Activated CD8-positive, alpha-beta memory T cell treated with anti-CD3 and anti-CD28 coated beads for 4 hours (primary cell): Measurements from ENCODE around the gene TBC1D5.

ENCODE experiments used
- DNase-seq, 2 donors: peaks; one replicate each; pipeline ENCODE4 v3.0.0-alpha.2; 2020; ENCODE audit warnings: low read depth in 2 of 2

TBC1D5 gene

DNA sequence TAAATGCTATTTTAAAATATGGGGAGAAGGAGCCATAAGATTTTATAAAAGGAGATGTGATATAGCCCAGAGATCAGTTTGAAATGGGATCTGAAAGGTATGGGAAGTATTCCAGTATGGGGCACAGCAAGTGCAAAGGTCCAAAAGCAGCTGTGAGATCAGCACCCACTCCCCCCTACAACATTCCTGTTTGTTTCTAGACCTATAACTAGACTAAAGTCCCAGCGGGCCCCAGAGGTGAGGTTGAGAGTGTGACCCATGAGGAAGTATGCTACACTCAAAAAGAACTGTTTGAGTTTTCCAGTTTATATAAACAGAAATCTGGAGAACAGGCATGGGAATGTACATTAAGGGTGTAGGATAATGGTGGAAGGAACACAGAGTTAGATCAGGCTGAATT lies 152.5 kb downstream of the TBC1D5 start:
- DNase-seq: no peak

- DNase-seq: no peak
Measured at GRCh38 chr3:17588422-17588821, 154.0 kb downstream of the TBC1D5 start.

DNA sequence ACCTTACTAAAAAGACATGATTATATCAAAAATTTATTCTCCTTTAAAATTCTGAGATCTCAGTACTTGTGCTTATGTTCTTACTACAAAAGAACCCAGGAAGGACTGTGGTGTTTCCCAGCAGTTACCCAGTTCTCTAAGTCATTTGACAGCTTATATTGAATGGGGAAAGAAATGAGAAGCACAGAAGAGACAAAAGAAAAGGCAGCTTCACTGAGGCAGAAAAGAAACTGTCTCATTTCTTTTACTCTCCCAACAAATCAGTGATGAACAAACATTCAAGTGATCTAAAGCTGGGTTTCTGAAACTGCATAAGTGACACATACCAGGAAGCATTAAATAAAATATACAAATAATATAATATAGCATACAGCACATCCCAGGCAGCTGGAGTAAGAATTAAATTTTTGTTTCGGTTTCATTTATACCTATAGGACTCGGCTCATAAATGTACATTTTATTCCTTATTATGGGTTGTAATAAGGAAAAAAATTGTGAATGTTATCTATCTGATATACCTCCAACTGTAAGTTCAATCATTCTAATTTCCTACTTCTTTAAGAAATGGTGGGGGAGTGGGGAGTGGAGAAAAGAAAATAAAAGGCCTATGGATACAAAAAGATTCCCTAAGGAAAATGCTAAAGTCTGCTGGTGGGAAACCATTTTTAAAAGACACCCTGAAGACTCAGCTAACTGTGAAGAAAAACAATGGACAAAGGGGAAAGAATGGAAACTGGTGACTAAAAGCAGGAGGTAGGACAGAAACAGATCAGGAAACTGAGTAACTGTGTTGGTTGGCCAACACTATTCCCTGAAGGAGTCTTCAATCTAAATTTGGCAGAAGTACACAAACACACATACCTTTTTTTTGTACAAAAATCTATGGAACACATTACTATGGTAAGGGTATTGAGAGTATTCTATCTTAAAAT lies 156.8 kb downstream of the TBC1D5 start:
- no peak for DNase-seq

DNA sequence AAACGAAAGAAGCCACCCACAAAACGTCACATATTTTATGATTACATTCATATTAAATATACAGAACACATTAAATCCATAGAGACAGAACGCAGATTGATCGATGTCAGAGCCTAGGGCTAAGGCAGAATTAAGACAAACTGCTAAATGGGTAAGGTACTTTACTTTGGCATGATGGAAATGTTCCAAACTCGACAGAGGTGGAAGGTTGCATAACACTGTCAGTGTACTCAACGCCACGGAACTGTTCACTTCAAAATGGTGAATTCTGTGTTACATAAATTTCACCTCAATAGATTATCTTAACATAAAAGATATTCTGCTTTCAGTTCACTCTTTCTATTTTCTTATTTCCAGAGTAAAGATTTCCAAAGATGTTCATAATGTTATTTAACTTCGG lies 158.4 kb downstream of the TBC1D5 start:
- DNase-seq: no peak

GRCh38 chr3:17583530-17583929 lies 158.9 kb downstream of the TBC1D5 start:
- DNase-seq: no peak

DNA sequence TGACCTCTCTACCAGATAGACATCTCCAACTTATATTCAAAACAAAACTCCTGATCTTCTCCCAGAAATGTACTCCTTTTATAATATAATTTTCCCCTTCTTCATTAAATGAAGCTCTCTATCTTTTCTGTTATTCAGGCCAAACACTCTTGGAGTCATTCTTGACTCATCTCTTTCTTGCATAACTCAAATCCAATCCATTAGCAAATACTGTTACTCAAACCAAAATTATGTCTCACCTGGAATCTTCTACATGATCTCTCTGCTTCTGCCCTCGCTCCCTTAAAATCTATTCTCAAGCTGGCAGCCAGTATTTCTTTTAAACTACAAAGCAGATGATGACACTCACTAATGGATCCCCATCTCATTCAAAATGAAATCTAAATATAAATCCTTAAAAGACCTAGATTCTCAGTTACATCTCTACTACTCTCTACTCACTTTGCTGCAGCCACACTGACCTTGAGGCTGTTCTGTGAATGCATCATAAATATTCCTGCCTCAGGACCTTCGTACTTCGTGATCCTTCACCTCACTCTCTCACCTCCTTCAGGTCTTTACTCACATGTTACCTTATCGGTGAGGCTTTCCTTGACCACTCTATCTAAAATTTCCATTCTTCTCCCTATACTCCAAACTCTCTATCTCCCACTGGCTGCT lies 160.9 kb downstream of the TBC1D5 start:
- no peak for DNase-seq

GRCh38 chr3:17580901-17581300 lies 161.5 kb downstream of the TBC1D5 start:
- DNase-seq: no peak

DNA sequence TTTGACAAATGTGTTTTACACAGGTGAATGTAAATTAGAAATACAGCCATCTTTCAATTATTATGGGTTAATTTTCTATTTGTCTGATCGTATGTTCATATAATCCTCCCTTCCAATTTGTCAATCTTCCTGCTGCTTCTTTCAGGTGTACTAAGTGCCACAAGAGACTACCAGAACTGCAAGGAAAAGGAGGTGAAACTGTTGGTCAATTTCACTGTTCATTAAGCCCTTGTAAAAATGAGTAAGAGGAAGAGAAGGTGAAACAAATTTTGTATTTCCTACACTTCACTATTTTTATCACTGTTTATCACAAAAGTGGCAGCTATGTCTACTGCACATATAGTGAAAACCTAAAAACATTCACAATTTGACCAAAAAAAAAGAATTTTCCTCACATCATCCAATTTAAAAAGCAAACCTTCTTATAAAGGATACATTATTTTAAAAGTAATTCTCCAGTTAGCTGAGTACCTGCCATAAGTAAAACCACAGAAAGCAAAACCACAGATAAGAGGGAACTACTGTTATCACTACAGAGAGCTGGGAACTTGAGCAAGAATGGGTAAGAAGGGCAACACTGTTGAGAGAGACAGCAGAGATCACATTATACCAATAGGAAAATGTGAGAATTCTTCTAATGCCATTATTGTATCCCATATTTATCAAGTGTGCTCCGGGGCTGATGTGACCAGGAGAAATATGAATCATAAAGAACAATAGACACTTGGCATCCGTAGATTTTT lies 163.0 kb downstream of the TBC1D5 start:
- DNase-seq: no peak

DNA sequence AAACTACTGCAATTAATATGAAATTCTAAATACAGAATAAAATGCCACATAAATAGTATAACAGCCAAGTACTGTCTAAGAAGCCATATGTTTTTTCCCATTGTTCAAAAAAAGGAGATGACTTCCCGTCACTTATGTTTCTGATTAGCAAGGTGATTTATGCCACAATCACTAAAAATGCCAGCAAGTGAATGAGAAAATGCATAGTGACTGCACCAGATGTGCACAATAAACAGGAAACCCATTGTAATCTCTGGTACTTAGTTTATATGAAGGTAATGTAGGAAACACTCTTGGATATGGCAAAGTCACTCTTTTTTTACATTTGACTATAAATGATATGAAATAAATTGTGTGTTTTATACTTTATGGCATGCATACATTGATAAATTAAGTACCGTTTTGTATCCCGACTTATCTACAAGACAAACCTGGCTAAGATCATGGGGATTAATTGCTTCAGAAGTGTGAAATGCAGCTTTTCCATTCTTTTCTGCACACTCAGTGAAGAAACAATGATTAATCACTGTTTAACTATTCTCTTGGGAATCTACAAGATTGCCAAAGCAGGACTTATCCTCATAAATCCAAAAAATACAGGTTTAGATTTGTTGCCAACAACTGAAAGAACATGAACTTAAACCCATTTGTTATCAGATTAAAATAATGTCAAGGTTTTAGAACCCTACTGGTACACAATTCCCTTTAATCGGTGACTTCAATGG lies 164.5 kb downstream of the TBC1D5 start:
- DNase-seq: no peak

- DNase-seq: no peak
Measured at GRCh38 chr3:17573396-17573795, 169.0 kb downstream of the TBC1D5 start.

GRCh38 chr3:17571686-17572085 lies 170.7 kb downstream of the TBC1D5 start:
- DNase-seq: no peak

DNA sequence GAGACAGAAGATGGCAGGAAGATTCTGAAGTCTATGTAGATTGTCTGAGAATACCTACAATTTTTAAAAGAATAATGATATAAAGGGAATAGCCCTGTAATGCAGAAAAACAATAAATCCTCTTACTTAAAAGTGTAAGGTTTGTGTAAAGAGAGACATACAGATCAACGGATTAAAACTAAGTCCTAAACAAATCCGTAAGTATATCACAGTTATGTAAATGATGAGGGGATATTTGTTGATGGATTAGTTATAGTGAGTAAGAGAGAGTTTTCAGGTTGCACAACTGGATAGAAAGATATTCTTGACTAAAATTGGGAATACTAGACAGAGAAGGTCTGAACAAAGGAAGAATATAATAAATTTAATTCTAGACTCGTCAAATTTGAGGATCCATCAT lies 179.6 kb downstream of the TBC1D5 start:
- no peak for DNase-seq

DNA sequence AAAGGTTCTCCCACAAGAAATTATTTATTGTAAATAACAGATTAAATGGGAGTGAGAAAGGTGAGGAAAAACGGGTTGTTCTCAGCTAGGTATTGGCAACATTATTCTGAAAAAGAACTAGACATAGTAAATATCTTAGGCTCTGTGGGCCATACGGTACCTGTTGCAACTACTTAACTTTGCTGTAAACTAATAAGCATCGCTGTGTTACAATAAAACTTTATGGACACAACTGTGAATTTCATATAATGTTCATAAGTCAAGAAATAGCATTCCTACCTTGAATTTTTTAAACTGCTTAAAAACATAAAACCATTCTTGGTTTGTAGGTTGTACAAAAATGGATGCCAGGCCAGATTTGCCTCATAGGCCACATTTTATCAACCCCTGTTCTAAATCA lies 183.9 kb downstream of the TBC1D5 start:
- DNase-seq: no peak

DNA sequence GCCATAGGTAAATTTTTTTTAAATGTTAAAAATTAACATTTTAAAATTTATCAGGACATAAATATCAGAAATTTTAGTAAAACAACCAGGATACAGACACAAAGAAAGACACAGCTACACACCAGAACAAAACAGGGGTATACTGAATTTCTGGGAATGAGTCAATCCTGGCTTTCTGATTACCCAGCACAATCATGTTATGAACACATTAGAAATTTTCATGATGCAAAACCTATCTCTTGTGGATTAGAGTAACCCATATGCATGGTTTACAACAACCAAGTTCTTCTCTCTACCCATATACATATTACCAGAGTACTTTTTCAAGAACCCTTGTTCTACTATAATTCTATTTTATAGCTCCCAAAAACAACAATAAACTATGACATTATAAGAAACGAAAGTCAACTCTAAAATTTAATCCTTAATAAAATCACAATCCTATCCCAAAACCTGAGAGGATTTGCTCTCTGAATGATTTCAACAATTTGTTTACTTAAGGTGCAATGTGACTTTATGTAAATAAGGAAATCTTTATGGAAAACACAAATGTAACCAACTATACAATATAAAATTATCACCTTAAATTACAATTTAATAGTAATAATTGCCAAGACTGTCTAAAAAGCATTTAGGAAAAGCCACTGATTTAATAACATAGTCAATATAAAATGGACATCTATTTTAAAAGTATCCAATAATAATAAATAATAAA lies 184.5 kb downstream of the TBC1D5 start:
- no peak for DNase-seq

DNA sequence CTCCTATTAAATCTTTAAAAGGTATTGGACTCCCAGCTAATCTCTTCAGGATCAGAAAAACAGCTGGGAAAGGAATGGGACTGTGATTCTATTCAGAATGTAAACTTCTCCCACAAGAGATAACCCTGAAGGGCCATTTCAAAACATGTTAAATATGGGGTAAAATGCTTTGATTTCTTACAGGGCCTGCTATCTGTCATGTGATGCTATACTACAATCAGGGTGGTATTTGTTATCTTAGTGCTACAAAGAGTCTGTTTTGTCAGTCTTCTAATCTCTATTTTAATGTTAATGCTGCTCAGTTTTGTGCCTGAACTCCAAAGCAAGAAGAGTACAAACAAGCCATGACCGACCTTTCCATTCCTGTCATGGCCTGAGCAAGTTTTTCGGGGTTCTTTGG lies 186.9 kb downstream of the TBC1D5 start:
- DNase-seq: no peak

- no peak for DNase-seq
Measured at GRCh38 chr3:17554078-17554477, 188.4 kb downstream of the TBC1D5 start.

DNA sequence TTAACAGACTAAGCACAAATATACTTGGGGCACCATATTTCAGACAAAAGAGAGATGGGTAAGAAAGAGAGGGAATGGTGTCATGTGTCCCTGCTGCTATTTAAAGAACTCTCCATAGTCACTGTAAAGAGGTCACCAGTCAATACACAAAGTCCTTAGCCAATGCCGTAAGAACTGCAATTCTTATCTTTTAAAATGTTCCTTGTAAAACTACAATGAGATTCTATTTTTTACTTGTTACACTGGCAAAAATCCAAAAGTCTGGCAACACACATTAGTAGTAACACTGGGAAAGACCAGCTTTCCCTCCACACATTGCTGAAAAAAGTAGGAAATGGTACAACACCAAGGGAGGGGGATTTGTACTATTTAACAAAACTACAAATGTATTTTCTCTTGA lies 189.4 kb downstream of the TBC1D5 start:
- no peak for DNase-seq

DNA sequence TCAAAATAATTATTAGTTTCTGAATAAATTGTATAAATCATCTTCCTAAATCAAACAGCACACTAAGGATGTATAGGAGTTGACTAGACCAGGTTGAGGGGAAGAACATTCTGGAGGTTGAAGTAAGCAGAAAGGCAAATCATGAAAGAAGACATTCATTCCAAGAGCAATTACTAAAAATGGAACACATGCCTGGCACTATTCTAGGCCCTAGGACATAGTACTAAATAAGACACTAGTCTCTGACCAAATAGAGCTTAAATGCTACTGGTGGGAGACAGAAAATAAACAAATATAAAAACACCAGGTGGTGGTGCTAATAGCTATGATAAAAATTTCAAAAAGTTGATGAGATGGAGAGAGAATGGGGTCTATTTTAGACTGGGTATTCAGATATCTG lies 190.1 kb downstream of the TBC1D5 start:
- no peak for DNase-seq

GRCh38 chr3:17551895-17552294 lies 190.5 kb downstream of the TBC1D5 start:
- DNase-seq: no peak

DNA sequence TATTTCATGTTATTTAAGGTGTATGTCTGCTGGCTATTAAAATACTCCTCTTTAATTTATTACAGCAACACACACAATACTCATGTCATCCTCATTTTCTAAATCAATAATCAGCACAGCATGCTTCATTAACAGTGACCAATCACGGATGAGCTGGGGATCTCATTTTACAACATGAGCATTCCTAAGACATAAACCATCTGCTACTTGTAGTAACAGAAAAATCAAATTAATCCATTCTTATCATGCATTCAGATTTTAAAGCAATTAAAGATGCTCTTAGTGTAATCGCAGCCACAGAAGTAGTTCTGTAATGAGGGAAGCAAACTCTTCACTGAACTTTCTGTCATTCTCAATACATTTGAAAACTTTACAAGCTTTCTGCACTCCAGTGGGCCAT lies 191.1 kb downstream of the TBC1D5 start:
- no peak for DNase-seq

DNA sequence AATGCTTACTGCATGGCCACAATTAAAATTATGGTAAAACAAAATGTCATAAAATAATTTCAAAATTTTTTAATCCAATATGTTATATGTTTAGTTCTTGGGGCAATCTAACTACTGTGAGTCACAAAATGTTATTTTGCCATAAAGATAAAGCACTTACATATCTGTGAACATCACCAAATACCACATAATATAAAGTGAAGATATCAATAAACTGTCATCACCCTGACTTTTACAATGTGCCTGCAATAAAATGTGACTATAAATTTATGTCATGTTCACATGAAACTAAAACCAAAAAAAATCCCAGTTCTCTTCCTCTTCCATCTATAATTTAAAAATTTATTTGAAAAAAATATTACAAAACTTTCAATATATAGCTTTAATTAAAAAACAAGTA lies 191.8 kb downstream of the TBC1D5 start:
- no peak for DNase-seq
